ENCODE measurements around the gene ARID1B. TPM values are rescaled to one million over a fixed set of nuclear protein-coding genes. Genes with fewer than 3 reads are reported as not detected.
A peak's percentile ranks its signal among the peaks of the same experiment; 100 is the strongest.

ARID1B gene
- total and polyA plus RNA-seq, 2 donors (not counting 1 experiment from before 2014, with no cell fraction given): 47.2 to 280 TPM

DNA sequence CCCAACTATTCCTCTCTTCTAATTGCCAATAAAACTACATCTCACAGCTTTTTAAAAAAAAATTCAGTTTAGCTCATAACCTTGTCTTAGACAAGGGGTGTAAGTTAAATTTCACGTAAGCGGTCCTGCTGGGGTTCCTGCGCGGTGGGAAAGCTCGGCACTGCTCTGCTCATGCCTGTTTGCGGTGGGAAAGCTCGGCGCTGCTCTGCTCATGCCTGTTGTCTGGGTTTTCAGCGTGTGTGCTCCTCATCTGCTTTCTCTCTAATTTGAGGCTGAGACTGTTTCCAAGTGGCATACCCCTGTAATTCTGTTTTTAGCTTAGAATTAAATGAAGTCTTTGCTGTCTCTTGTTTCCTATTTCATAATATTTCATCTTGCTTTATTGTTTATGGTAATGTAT lies 18.6 kb downstream of the ARID1B start:
- H3K27me3 ChIP-seq (replicated peaks in 1 of 4; ENCODE audit: control extremely low read depth in 1 of 4, control insufficient read depth in 3 of 4, insufficient read depth in 4 of 4, low read length in 3 of 4): no peaks in the 10 kb centered on the region
- H3K4me1 Mint-ChIP-seq: peaks cover 86% of the 10 kb centered on the region
- peak overlapping the region in 1 of 2 donors; percentile 68 for H3K27ac ChIP-seq (ENCODE audit: low read length in 2 of 2)
- no peak overlapping the region for H3K4me3 ChIP-seq (ENCODE audit: control extremely low read depth in 1 of 5, extremely low read depth in 1 of 5, insufficient read depth in 1 of 5, low read depth in 2 of 5, low read length in 4 of 5)
- ATAC-seq (ENCODE audit: low read depth) (no peak), DNase-seq (no peak)
- H3K9ac ChIP-seq (ENCODE audit: low read length): no peak overlapping the region
- POLR2A ChIA-PET: interaction anchor here (1.2 kb wide), 1 partner anchor 17 kb away, joined by 4 read pairs; no protein-coding TSS in a partner anchor
- WGBS (ENCODE audit: insufficient coverage): 96% methylated on average over 8 of the region's 9 CpGs
- H3K27me3 Mint-ChIP-seq: no peaks in the 10 kb centered on the region
- no peaks in the 10 kb centered on the region for H3K9me3 Mint-ChIP-seq (ENCODE audit: insufficient read depth)
- CTCF ChIA-PET: no interaction called here
- peaks cover 100% of the 10 kb centered on the region for H3K79me2 ChIP-seq (ENCODE audit: control insufficient read depth, insufficient read depth, low read length)
- no peaks in the 10 kb centered on the region for H3K9me3 ChIP-seq (ENCODE audit: control extremely low read depth in 1 of 3, control insufficient read depth in 2 of 3, insufficient read depth in 1 of 3, low read length in 2 of 3)
- H2AFZ ChIP-seq (ENCODE audit: insufficient read depth, low read depth, low read length, poor library complexity, severe bottlenecking): no peak overlapping the region
- H3K4me1 ChIP-seq (ENCODE audit: control insufficient read depth in 2 of 2, insufficient read depth in 2 of 2, low read length in 2 of 2): peaks cover 61 to 72% of the 10 kb centered on the region in 2 donors
- peaks cover 82% of the 10 kb centered on the region for H4K20me1 ChIP-seq (ENCODE audit: control insufficient read depth, insufficient read depth, low read length, poor library complexity, severe bottlenecking)
- TF ChIP-seq EZH2 (IDR thresholded peaks at IDR 0.05; ENCODE audit: borderline replicate concordance, insufficient read depth, low read depth, low read length, poor library complexity, severe bottlenecking): no peak
- TF ChIP-seq, protein P1, sequence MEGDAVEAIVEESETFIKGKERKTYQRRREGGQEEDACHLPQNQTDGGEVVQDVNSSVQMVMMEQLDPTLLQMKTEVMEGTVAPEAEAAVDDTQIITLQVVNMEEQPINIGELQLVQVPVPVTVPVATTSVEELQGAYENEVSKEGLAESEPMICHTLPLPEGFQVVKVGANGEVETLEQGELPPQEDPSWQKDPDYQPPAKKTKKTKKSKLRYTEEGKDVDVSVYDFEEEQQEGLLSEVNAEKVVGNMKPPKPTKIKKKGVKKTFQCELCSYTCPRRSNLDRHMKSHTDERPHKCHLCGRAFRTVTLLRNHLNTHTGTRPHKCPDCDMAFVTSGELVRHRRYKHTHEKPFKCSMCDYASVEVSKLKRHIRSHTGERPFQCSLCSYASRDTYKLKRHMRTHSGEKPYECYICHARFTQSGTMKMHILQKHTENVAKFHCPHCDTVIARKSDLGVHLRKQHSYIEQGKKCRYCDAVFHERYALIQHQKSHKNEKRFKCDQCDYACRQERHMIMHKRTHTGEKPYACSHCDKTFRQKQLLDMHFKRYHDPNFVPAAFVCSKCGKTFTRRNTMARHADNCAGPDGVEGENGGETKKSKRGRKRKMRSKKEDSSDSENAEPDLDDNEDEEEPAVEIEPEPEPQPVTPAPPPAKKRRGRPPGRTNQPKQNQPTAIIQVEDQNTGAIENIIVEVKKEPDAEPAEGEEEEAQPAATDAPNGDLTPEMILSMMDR (IDR thresholded peaks at IDR 0.05): no peak
- intact Hi-C loops (cut with micrococcal nuclease): loop anchor here (2.0 kb wide), 1 partner anchor 13 kb away; no protein-coding TSS in a partner anchor
- peak overlapping the region; percentile 81 for H3K4me3 Mint-ChIP-seq
- H3K27ac Mint-ChIP-seq: peak overlapping the region; percentile 81
- H3K4me2 ChIP-seq (replicated peaks; ENCODE audit: low read depth, low read length, poor library complexity, severe bottlenecking): peak overlapping the region; percentile 59
- peaks cover 0 to 9% of the 10 kb centered on the region in 2 experiments for H3K36me3 ChIP-seq (replicated peaks in 1 of 2; ENCODE audit: control extremely low read depth in 1 of 2, control insufficient read depth in 1 of 2, extremely low read depth in 1 of 2, insufficient read depth in 2 of 2, low read length in 1 of 2)

DNA sequence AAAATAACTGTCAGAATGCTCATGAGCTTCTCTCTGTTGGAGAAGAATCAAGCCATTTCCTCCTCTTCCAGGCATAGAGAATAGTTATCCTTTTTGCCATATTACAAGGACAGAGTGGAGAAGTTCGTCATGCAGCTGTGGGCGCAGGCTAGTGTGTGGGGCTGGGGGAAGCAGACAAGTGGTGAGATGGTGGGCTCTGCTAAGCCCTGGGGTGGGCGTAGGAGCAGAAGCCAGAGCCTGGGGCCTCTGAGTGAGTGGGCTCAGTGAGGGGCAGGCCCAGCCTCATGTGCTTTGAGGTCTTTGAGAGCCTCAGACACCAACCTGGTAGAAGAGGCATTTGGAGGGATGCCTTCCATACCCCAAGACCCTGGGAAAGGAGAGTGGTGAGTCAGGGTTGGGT lies 19.4 kb downstream of the ARID1B start:
- Mint-ChIP-seq H3K9me3 (ENCODE audit: insufficient read depth) (no peaks in the 10 kb centered on the region), H3K4me1 (peaks cover 83% of the 10 kb centered on the region), H3K27ac (peak overlapping the region; percentile 37), H3K4me3 (peak overlapping the region; percentile 13), H3K27me3 (no peaks in the 10 kb centered on the region)
- 90% methylated on average over 2 of the region's 3 CpGs for WGBS (ENCODE audit: insufficient coverage)
- Histone ChIP-seq H3K9ac (ENCODE audit: low read length) (no peak overlapping the region), H3K79me2 (ENCODE audit: control insufficient read depth, insufficient read depth, low read length) (peaks cover 100% of the 10 kb centered on the region), H3K36me3 (replicated peaks in 1 of 2; ENCODE audit: control extremely low read depth in 1 of 2, control insufficient read depth in 1 of 2, extremely low read depth in 1 of 2, insufficient read depth in 2 of 2, low read length in 1 of 2) (peaks cover 0 to 9% of the 10 kb centered on the region in 2 experiments), H4K20me1 (ENCODE audit: control insufficient read depth, insufficient read depth, low read length, poor library complexity, severe bottlenecking) (peaks cover 82% of the 10 kb centered on the region), H2AFZ (ENCODE audit: insufficient read depth, low read depth, low read length, poor library complexity, severe bottlenecking) (no peak overlapping the region), H3K27ac (ENCODE audit: low read length in 2 of 2) (peak overlapping the region in 1 of 2 donors; percentile 68), H3K4me2 (replicated peaks; ENCODE audit: low read depth, low read length, poor library complexity, severe bottlenecking) (no peak overlapping the region), H3K4me1 (ENCODE audit: control insufficient read depth in 2 of 2, insufficient read depth in 2 of 2, low read length in 2 of 2) (peaks cover 53 to 69% of the 10 kb centered on the region in 2 donors), H3K4me3 (ENCODE audit: control extremely low read depth in 1 of 5, extremely low read depth in 1 of 5, insufficient read depth in 1 of 5, low read depth in 2 of 5, low read length in 4 of 5) (no peak overlapping the region), H3K9me3 (ENCODE audit: control extremely low read depth in 1 of 3, control insufficient read depth in 2 of 3, insufficient read depth in 1 of 3, low read length in 2 of 3) (no peaks in the 10 kb centered on the region), H3K27me3 (replicated peaks in 1 of 4; ENCODE audit: control extremely low read depth in 1 of 4, control insufficient read depth in 3 of 4, insufficient read depth in 4 of 4, low read length in 3 of 4) (no peaks in the 10 kb centered on the region)
- TF ChIP-seq EZH2 (IDR thresholded peaks at IDR 0.05; ENCODE audit: borderline replicate concordance, insufficient read depth, low read depth, low read length, poor library complexity, severe bottlenecking): no peak
- TF ChIP-seq, protein P1 (IDR thresholded peaks at IDR 0.05): no peak
- no peak for ATAC-seq (ENCODE audit: low read depth)
- POLR2A ChIA-PET: interaction anchor here (0.6 to 0.7 kb wide), 2 partner anchors 13 to 98 kb away, joined by 3 to 7 read pairs; no protein-coding TSS in a partner anchor
- no peak for DNase-seq
- intact Hi-C loops (cut with micrococcal nuclease): no loop called here
- CTCF ChIA-PET: no interaction called here
